HG03159 (cell line): ENCODE results near the gene PDE4B.
"Not testable (repeated sequence)": the region's sequence is repeated elsewhere in the genome, so short reads cannot be mapped to it uniquely, and the experiment has no call there.

Experiments
- ATAC-seq: cut with Tn5 transposase; IDR thresholded peaks from one replicate; pipeline ENCODE4 v1.9.1; 2021; ENCODE audit warnings: mild to moderate bottlenecking, moderate library complexity; ENCODE audit not compliant: unreplicated experiment

PDE4B gene

GRCh38 chr1:66300280-66300971 is 507.7 kb downstream of the PDE4B start:
- ATAC-seq: no peak

DNA sequence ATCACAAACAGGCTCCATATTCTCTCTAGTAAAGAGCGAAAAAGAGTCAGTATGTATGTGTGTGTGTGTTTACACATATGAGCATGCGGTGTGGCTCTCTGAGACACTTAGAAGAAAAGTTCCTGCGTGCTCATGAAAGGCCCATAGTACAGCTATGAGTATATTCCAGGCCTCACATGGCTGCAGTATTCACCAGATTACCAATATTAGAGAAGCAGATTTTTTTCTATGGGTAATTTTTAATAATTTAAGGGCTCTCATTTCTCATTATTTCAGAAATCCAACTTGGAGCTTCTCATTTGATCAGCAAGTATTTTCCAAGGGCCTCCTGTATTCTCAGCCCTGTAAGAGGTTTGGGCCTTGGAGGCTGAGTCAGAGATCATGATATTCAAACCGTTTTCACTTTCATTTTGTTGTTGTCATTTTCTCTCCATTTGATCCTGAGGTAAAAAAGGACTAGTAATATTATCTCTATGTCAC is 508.3 kb downstream of the PDE4B start:
- ATAC-seq: peak; percentile 74

GRCh38 chr1:66302184-66302742 is 509.6 kb downstream of the PDE4B start:
- no peak for ATAC-seq

GRCh38 chr1:66302815-66303214 is 510.1 kb downstream of the PDE4B start:
- no peak for ATAC-seq

DNA sequence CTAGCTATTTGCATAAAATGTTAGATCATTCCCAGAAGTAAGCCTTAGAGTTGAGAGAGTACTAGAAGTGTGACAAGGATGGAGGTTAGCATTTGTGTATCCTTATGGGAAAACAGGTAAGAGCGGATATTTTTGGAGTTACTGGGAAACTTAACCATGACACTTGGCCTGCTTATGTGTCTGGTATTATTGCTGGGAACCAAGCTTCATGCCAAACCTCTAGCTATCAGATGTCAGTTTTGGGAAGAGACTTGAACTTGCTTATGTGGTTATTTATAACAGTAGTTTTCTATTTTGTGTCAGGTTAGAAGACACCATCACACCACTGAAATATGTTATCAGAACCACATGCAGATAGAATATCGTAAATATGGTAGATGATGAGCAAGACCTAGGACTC is 511.0 kb downstream of the PDE4B start:
- no peak for ATAC-seq

DNA sequence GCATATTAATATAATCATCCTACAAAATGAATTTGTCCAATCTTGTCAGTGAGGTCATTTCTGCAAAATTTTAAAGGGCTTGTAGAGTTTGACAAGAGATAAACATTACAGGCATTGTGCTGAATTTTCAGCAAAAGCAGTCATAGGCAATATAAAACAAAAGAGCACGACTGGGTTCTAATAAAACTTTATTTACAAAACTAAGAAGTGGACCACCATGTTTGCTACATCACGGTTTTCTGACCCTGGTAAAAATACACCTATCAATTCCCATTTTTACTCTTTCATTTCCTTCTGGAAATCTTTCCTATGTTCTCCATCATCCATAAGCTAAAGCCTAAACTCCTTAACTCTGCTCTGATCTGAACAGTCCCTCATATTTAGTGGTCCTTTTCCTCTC is 511.4 kb downstream of the PDE4B start:
- ATAC-seq: no peak

GRCh38 chr1:66305927-66306326 is 513.2 kb downstream of the PDE4B start:
- ATAC-seq: no peak

GRCh38 chr1:66309006-66309741 is 516.5 kb downstream of the PDE4B start:
- ATAC-seq: no peak

DNA sequence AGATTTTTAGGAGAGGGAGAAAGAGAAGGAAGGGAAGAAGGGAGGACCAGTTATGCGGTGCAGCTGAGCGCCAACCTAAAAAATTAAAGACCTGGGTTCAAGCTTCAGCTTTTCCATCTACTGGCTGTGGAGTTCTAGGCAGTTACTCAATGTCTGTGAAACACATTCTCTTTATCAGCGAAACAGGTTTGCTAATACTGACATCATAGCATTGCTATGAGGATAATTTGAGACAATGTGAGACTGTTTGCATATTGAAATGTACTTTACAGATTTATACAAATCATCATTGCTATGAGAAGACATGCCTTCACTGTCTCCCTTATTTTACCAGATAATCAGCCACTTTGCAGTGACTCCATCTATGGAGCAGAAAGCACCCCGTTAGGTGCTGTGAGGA is 518.4 kb downstream of the PDE4B start:
- ATAC-seq: no peak

DNA sequence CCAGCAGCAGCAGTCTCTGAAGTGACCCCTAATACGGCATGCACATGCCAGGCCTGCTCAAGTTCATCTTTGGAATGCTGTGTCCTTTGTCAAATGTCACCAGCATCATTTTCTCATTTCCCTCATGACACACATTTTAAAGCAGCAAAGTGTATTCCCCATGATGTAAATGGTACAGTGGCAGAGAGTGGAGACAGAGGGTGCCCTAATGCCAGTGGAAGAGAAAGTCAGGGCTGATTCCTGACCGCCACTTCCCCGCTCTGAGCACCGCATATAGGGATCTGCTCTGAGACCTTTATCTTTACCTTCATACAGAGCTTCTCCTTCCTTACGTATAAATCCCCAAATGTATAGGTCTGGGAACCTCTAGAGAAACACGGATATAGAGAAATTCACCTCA is 518.9 kb downstream of the PDE4B start:
- ATAC-seq: no peak

DNA sequence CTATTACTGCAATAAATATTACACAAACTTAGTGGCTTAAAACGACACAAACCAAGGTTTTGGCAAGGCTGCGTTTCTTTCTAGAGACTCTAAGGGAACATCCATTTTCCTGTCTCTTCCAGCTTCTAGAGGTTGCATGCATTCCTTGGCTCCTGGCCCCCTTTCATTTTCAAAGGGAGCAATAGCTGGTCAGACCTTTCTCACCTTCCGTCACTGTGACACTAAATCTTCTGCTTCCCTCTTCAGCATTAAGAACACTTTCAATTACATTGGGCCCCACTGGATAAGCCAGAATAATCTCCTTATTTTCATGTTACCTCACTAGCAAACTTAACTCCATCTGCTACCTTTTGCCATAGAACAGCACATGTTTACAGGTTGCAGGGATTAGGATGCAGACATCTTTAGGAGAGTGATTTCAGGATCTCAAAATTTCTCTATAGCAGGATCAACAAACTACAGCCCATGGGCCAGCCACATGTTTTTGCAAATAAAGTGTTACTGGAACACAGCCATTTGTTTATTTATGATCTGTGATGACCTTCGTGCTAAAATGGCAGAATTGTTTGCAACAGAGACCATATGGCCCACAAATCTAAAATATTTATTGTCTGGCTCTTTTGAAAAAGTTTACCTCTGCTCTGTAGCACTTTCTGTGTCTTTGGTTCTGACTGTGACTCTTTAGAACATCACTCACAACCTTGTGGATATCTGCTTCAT is 519.7 kb downstream of the PDE4B start:
- no peak for ATAC-seq

DNA sequence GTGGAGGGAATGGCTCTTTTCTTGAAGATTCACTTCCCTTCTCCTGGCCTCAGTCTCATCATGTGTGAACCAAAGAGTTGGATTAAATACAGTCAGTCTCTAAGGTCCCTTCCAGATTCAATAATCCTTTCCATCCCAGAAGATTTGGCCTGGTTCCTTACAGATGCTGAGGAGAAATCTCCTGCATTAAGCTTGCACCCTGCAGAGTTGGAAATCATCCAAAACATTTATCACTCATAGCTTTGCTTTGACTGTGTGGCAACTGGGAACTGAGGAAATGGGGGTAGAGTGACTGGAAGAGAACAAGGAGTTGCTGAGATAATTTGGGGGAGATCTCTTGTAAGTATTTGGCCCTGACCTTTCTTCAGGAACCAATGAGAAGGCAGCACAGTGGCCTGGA is 520.7 kb downstream of the PDE4B start:
- no peak for ATAC-seq

DNA sequence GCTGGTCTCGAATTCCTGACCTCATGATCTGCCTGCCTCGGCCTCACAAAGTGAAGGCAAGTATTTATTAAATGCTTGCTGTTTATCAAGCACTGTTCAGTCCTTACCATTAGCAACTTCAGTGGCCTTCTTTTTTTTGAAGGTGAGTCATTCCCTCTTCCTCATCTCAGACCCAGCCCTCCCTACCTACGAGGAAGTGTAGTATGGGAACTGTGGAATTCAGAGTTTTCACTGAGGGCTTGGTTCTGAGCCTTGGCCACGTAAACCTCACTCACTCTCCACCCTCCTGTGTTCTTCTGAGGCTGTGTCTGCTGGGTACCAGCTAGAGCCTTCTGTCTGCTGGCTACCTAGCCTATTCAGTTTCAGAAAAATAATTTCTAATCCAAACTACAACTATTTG is 523.0 kb downstream of the PDE4B start:
- no peak for ATAC-seq

GRCh38 chr1:66316464-66317247 is 524.0 kb downstream of the PDE4B start:
- ATAC-seq: no peak

GRCh38 chr1:66317248-66317515 is 524.5 kb downstream of the PDE4B start:
- no peak for ATAC-seq

GRCh38 chr1:66320231-66320630 is 527.5 kb downstream of the PDE4B start:
- no peak for ATAC-seq

DNA sequence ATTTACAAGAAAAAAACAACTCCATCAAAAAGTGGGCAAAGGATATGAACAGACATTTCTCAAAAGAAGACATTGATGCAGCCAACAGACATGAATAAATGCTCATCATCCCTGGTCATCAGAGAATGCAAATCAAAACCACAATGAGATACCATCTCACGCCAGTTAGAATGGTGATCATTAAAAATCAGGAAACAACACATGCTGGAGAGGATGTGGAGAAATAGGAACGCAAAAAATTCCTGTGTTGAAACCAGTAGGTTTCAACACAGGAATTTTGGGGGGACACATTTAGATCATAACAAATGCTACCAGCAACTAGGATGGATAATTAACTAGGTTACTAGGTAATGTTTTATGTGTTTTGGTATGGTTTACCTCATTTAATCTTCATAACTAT is 529.8 kb downstream of the PDE4B start:
- ATAC-seq: not testable (repeated sequence)

GRCh38 chr1:66323958-66324625 is 531.4 kb downstream of the PDE4B start:
- ATAC-seq: no peak

DNA sequence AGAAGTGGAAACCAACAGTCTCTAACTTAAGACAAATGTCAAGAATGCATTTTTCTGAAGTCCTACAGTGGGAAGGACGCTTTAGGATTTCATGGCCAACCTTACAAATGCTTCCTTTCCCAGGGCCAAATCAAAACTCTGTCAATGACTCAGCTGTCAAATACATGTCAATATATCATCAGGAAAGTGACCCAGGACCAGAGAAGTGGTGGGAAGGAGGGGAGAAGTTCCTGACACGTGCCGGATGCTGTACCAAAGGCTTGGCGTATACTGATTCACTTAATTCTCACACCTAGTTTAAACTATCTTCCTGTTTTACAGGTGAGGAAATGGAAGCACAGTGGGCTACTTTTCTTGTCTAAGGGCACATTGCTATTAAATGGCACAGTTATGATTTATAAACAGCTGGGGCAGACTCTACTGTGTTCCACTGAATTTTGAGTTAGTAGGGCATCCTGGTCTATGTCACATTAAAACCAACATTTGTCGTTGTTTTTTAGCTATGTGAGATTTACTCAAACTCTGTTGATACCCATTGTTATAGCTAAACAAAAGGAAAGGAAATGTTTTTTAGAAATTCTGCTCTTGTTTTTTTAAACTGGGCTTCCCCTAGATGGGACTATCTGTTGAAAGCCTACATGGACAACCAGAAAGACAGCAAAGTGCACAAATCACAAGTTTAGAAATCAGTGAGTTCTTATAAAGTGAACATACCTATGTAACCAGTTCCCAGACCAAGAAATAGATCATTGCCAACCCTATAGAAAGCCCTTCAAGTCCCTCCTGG is 533.1 kb downstream of the PDE4B start:
- no peak for ATAC-seq

DNA sequence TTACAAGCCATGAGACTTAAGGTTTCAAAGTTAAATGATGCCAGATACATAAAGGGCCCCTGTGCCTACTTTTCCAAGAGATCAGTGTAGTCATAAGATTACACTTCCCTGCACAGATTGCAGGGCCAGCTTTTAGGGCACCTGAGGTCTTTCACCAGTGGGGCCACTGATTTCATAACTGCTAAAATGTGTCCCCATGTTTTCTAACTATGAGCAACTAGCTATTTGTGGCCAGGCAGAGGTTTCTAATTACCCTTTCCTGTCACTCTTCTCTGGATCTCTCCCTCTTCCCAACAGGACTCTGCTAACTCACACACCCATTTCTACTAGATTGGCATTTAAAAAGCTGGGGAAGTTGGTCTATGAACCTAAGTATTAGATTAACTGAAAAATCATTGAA is 534.2 kb downstream of the PDE4B start:
- no peak for ATAC-seq
